AG09319 (cell line): ENCODE data around the gene TBC1D23.

ENCODE experiments used
- DNase-seq: peaks from one replicate; pipeline ENCODE4 v3.0.0-alpha.2; 2010; ENCODE audit warnings: low read depth; ENCODE audit errors: extremely low read depth
- TF ChIP-seq, protein P1 (sequence below): IDR thresholded peaks from 2 replicates; pipeline ENCODE4 v1.5.1; 2011; ENCODE audit warnings: low read depth, mild to moderate bottlenecking, inconsistent platforms, low read length, moderate library complexity

The TBC1D23 gene

DNA sequence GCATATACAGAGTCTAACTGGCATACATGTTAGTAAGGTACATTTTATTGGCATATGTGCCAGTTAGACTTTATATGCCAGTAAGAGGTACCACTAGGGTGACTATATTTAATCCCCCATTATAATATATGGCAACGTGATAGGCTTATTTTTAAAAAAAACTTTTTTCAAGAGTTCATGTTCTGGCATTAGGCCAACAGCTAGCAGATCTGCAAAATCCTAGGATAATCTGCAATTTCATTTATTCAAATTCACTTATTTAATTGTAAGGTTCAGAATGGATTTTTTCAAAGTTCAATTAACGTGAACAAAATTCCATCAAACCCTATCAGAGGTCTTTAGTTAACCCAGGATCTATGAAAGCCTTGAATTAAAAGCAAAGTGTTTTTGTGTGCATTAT, 105.6 kb downstream of the TBC1D23 start:
- TF ChIP-seq, protein P1, sequence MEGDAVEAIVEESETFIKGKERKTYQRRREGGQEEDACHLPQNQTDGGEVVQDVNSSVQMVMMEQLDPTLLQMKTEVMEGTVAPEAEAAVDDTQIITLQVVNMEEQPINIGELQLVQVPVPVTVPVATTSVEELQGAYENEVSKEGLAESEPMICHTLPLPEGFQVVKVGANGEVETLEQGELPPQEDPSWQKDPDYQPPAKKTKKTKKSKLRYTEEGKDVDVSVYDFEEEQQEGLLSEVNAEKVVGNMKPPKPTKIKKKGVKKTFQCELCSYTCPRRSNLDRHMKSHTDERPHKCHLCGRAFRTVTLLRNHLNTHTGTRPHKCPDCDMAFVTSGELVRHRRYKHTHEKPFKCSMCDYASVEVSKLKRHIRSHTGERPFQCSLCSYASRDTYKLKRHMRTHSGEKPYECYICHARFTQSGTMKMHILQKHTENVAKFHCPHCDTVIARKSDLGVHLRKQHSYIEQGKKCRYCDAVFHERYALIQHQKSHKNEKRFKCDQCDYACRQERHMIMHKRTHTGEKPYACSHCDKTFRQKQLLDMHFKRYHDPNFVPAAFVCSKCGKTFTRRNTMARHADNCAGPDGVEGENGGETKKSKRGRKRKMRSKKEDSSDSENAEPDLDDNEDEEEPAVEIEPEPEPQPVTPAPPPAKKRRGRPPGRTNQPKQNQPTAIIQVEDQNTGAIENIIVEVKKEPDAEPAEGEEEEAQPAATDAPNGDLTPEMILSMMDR = no peak
- DNase-seq = no peak

DNA sequence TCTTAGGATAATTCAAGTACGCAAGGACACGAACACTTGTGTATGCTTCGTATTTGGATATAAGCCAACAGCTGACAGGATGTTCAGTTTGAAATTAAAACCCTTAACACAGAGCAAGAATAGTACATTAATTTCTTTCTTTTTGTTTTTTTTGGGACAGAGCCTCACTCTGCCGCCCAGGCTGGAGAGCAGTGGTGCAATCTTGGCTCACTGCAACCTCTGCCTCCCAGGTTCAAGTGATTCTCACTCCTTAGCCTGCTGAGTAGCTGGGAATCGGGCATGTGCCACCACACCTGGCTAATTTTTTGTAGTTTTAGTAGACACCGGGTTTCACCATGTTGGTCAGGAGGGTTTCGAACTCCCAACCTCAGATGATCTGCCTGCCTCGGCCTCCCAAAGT, 107.6 kb downstream of the TBC1D23 start:
- TF ChIP-seq, protein P1 = no peak
- no peak for DNase-seq

DNA sequence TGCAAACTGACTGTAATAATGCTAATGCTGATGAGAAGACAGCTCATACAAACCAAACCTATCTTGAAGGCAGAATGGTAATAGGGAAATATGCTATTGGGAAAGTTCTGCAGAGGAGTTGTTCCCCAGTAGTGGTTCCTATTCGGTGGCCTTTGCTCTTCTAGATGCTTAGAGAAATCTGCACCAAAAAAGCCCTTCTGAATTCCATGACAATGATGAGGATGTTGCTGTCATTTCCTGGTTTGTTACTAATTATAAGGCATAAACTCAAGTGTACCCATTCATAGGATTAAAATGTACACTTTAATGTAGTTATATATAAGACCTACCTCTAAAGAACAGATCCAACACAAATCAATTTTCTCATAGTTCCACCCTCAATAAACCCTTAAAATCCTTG, 110.0 kb downstream of the TBC1D23 start:
- DNase-seq = no peak
- TF ChIP-seq, protein P1 = no peak

DNA sequence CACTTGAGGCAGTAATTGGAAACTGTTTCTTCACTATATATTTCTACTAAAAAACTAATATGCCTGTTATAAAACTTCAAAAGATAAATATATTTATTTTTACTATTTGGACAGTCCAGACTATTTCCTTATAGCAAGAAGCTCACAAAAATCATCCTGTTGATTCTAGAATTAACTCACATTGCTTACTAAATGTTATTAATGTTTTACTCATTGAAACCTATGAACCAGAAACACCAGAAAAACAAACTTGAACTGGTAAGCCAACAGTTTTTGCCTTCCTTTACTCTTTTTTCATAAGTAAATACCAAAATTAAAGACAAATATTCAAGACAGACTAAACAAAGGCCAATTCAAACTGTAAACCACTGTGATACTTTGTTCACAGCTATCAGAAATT, 113.7 kb downstream of the TBC1D23 start:
- DNase-seq = no peak
- TF ChIP-seq, protein P1 = no peak
